HepG2 (cell line): ENCODE measurements around the gene UBR7.
"Not testable (repeated sequence)": the region's sequence is repeated elsewhere in the genome, so short reads cannot be mapped to it uniquely, and the experiment has no call there.

Source experiments
- SCMH1 ChIP-seq: sonication (generic); formaldehyde crosslinking; IDR thresholded peaks from 2 replicates; pipeline ENCODE4 v1.9.0; 2021; ENCODE audit warnings: missing genetic modification reagents, mild to moderate bottlenecking, borderline replicate concordance
- TF ChIP-seq, protein P1 (sequence below): sonication (generic); formaldehyde crosslinking; IDR thresholded peaks from 2 replicates; pipeline ENCODE4 v1.4.0; 2020; ENCODE audit warnings: missing genetic modification reagents

GRCh38 chr14:93168610-93169009 lies 38.4 kb upstream of the UBR7 start:
- TF ChIP-seq, protein P1, sequence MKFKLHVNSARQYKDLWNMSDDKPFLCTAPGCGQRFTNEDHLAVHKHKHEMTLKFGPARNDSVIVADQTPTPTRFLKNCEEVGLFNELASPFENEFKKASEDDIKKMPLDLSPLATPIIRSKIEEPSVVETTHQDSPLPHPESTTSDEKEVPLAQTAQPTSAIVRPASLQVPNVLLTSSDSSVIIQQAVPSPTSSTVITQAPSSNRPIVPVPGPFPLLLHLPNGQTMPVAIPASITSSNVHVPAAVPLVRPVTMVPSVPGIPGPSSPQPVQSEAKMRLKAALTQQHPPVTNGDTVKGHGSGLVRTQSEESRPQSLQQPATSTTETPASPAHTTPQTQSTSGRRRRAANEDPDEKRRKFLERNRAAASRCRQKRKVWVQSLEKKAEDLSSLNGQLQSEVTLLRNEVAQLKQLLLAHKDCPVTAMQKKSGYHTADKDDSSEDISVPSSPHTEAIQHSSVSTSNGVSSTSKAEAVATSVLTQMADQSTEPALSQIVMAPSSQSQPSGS (CRISPR knock-in tag) = not testable (repeated sequence)
- not testable (repeated sequence) for TF ChIP-seq SCMH1
